Measurements from ENCODE around the gene HOXA2.

Gene HOXA2

GRCh38 chr7:27124902-27125689 lies 22.6 kb upstream of the HOXA2 start:
- no peak for DNase-seq (ENCODE audit: low read depth in 3 of 3)

DNA sequence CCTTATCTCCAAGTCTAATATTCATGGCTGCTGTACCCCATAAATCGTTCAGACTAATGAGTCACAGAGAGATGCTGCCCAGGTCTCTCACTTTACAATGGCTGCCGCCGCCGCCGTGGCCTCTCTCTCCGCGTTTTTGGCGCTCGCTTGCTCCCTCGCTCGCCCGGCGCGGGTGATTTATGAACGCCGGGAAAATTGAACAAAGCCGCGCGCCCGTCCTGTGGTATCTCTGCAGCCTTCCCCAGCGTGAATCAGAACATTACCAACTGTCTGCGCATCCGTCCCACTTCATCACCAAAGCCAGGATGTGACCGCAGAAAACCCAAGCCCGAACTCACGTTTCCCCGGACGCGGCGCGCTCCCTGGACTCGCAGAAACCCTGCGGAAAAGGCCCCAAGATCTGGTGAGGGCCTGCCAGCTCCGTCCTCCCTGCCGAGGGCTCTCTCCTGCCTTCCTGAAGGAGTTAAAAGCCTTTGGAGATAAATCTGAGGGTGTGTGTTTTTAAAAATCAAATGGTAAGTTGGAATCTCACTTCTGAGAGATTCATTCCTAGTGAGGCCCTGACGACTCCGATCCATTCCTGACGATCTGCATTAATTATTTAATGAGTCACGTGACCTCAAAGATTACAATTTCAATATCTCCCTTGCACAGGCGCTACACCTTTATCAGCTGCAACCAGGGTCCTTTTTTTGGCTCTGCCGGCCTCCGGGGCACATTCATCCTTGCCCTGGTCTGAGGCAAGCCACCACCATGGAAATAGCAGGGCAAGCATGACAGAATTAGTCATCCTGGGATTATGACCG lies 21.8 kb upstream of the HOXA2 start:
- DNase-seq (ENCODE audit: low read depth in 3 of 3): no peak

GRCh38 chr7:27123477-27124053 lies 21.1 kb upstream of the HOXA2 start:
- no peak for DNase-seq (ENCODE audit: low read depth in 3 of 3)

DNA sequence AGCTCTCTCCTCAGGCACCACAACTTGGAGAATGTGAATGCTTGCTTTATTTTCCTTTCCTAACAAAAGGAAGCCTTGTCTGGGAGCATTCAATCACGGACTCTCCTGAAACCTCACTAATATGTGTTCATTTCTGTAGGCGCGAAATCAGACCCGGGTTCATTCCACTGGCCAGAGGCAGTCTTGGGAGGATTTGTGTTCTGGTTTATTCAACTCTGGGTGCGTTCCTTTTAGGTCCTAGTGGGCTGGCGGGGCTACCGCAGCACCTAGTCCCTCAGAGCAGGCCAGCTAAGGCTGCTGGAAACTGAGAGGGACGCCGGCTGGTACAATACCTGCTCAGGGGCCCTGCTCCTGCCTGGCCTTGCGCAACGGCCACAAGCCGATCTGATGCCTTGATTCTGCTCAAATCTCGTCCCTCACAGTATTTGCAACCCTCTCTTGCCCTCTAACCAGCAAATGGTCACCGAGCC lies 20.6 kb upstream of the HOXA2 start:
- no peak for DNase-seq (ENCODE audit: low read depth in 3 of 3)

- no peak for DNase-seq (ENCODE audit: low read depth in 3 of 3)
Measured at GRCh38 chr7:27122077-27122910, 19.8 kb upstream of the HOXA2 start.

DNA sequence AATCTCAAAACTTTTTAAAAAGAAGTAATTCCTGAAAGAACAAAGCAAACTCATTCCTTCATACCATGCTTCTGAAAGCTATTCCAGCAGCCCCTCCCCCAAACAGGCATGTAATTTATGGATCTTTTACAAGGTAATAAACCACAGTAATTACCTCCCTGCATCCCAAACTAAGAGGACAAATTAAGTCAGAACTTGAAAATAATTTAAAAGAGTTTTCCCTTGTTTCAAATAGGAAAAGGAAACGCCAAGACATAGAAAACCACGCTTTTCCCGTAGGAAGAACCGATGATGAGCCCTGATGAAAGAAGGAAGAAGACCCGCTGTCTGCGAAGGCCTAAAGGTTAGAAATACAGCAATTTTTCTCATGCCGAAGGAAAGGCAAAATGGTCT lies 19.2 kb upstream of the HOXA2 start:
- no peak for DNase-seq (ENCODE audit: low read depth in 3 of 3)

DNA sequence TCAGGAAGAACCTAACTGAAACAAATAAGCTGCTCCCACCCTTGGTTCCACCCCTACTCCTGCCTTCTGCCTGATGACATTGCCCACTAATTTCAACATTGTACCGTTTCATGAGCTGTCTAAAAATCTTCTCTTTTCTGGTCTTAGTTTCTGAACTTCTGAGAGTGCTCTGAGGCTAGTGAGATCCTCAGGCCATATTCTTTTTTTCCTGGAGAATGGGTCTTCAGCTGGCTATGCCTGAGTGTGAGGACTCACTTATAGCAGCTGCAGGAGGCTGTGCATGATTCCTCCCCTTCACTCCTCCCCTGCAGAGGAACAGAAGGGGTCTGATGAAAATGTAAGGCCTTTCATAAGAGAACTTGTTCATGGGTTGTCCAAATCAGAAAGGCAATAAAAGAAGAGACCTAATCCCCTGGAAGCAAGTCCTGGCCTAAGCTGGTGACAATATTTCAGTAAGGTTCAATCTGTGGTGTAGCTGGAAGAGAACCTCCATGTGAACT lies 17.0 kb upstream of the HOXA2 start:
- no peak for DNase-seq (ENCODE audit: low read depth in 3 of 3)

- DNase-seq (ENCODE audit: low read depth in 3 of 3): no peak
Measured at GRCh38 chr7:27118580-27118979, 16.1 kb upstream of the HOXA2 start.

DNA sequence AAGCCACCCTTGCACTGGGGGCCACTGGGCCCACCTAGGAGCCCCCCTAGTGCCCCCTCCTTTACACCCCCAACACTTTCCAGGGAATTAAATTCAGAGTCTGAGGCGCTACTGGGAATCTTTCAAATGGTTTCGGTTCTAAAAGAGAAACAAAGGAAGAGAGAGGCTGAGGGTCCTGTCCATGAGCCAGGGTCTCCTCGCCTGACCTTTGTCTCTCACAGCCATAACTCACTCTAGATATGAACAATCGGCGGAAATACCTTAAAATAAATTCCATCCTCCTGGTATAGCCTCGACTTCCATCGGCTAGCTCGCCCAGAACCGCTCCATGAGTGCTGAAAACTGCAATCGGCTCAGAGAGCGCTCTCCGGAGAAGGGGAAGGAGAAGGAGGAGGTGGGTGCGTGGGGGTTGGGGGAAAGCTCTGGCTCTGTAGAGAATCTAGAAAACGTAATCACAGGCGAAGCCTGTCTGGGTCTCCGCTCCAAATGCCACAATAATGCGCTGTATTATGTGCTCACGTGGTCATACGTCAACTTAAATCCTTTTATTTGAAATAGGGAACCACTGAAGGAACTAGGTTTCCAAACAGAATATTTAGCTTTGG lies 15.5 kb upstream of the HOXA2 start:
- DNase-seq (ENCODE audit: low read depth in 3 of 3): no peak

GRCh38 chr7:27116962-27117886 lies 14.7 kb upstream of the HOXA2 start:
- DNase-seq (ENCODE audit: low read depth in 3 of 3): no peak

DNA sequence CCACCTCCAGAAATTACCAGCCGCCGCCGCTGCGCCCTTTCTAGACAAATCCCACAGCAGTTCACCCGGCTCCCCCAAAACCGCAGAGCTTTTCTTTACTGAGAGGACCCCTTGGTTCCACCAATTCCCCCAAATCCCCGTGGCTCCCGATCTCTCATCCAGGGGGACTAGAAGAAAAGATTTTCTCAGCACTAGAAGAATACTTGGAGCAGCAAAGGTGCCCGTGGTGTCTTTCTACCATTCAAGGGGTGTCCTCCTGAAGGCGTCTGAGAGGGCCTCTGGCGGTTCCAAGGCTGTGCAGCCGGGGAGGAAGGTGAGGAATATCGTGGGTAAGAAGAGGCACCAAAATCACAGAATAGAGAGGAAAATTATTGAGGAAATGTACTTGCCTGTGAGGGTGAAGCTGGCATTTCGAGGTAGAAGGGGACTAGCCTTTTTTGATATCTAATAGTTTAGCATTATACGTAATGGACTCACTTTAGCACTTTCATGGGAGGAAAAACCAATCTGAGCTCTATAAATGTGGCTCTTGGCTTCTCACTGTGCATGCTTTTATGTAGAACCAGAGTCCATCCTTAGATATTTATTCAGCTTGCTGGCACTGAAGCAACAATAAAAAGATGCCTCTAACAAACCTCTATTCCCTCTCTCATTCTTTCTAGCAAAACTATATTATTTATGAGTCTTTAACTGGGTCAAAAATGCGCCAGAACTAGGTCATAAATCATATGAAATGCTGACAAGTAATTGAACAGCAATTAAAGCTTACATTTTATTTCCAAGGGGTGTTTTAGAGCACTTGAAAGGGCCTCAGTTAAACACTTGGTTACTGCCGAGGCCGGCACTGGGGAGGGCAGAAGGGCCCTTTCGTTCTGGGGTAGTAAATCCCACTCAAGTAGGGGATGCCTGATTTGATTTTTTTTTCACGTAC lies 13.8 kb upstream of the HOXA2 start:
- no peak for DNase-seq (ENCODE audit: low read depth in 3 of 3)

- no peak for DNase-seq (ENCODE audit: low read depth in 3 of 3)
Measured at GRCh38 chr7:27115221-27116026, 12.9 kb upstream of the HOXA2 start.

- DNase-seq (ENCODE audit: low read depth in 3 of 3): no peak
Measured at GRCh38 chr7:27114881-27115220, 12.4 kb upstream of the HOXA2 start.

- no peak for DNase-seq (ENCODE audit: low read depth in 3 of 3)
Measured at GRCh38 chr7:27113991-27114769, 11.7 kb upstream of the HOXA2 start.

DNA sequence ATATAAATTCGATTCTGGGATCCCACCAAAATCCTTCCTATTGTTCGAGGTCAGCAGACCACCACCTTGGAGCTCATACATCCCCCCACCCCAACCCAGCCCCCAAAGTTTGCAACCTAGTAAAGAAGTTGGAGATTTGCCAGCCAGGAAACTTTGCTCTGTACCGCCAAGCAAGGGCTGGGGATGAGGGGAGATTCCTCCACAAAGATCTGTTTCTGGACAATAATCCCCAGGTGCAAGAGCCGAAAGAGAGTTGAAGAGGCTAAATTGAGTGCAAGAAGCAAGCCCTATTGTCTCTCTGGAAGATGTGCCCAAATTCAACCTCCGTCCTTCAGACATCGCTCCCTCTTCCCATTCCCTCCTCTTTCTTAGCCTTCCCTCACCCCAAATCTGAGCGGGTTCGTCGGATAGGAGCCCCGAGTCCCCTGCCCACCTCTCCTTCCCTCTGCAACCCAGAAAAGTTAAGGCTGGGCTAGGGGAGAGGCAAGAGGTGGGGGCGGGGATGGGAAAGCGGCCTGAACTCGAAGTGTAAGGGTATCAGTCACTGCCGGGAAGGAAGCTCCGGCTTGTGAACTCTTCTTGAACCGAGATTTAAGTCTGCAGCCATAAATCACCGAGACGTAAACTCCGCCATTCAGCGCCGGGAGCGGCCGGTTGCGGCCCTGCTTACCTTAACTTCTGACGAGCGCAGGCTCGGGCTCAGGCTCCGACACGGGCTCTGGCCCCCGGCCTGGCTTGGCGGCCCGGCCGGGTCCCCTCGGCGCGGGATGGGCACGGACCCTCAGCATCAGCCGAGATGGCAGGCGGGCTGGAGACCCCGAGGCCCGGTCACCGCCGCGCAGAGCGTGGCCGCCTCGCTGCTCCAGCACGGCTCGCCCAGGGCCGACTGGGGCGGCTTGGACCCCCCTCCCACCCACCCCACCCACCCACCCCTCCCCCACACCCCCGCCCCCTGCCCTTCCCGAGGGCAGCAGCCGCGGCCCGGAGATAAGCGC lies 10.8 kb upstream of the HOXA2 start:
- DNase-seq (ENCODE audit: low read depth in 3 of 3): no peak

DNA sequence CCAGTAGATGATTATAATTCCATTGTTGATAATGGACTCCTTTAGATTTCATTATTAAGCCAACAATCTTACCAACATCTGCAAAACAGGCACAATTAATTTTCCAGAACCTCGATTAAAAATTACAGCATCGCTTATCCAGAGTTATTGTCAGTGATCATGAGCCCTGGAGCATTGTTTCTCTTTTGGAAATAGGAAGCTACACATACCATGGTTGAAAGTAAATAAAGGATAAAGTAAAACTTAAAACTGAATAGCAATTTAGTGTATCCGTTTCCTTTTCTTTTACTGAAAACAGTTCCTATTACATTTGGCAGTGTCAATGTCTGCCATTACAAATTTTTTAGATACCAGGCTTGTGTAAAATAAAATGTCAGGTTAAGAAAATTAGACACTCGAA lies 9.9 kb upstream of the HOXA2 start:
- DNase-seq (ENCODE audit: low read depth in 3 of 3): no peak
